A673 (cell line): ENCODE measurements around the gene FAAH. TPM values are rescaled to one million over a fixed set of nuclear protein-coding genes. Genes with fewer than 3 reads are reported as not detected.
"Not testable (repeated sequence)": the region's sequence is repeated elsewhere in the genome, so short reads cannot be mapped to it uniquely, and the experiment has no call there.

Source experiments
- BruUV-seq: library from RNA; stranded (reverse); fragments of 400-500 nt; replicated peaks from 2 replicates; lab custom pipeline; 2021; lab: Mats Ljungman, UMichigan
- CTCF ChIA-PET: fragments of 300-600 bp; sonication (Branson Sonifier 250); formaldehyde crosslinking; loops from one replicate; lab custom pipeline; 2022; ENCODE audit warnings: antibody characterized with exemption; lab: Charles Lee
- POLR2A ChIA-PET: fragments of 300-600 bp; sonication (Branson Sonifier 250); formaldehyde crosslinking; loops from one replicate; lab custom pipeline; 2022; ENCODE audit warnings: antibody characterized with exemption; ENCODE audit not compliant: low non-redundant PET; lab: Charles Lee
- DNase-seq: peaks from one replicate; pipeline ENCODE4 v3.0.0-alpha.2; 2015; ENCODE audit warnings: low spot score
- H3K27ac ChIP-seq: fragments of 200-600 bp; sonication (generic); 2 replicates; pipeline ENCODE4 v1.5.1; 2016; ENCODE audit warnings: mixed run types, low read depth, mild to moderate bottlenecking, mixed read lengths, antibody characterized with exemption, low read length; ENCODE audit not compliant: poor library complexity, severe bottlenecking
- H3K27me3 ChIP-seq: fragments of 200-600 bp; sonication (generic); replicated peaks from 2 replicates; pipeline ENCODE4 v1.6.1; 2017; ENCODE audit warnings: mixed run types, low read depth, mild to moderate bottlenecking, mixed read lengths, antibody characterized with exemption, low read length; ENCODE audit not compliant: insufficient read depth, poor library complexity
- H3K36me3 ChIP-seq: fragments of 200-600 bp; sonication (generic); 2 replicates; pipeline ENCODE4 v1.6.1; 2016; ENCODE audit warnings: mixed run types, mild to moderate bottlenecking, mixed read lengths, antibody characterized with exemption, low read length; ENCODE audit not compliant: insufficient read depth, poor library complexity, severe bottlenecking
- H3K4me1 ChIP-seq: fragments of 200-600 bp; sonication (generic); 2 replicates; pipeline ENCODE4 v1.6.1; 2017; ENCODE audit warnings: mixed run types, mild to moderate bottlenecking, mixed read lengths, antibody characterized with exemption, low read length; ENCODE audit not compliant: insufficient read depth, poor library complexity, severe bottlenecking
- H3K4me3 ChIP-seq: fragments of 200-600 bp; sonication (generic); 2 replicates; pipeline ENCODE4 v1.5.1; 2016; ENCODE audit warnings: low read depth, mixed run types, mild to moderate bottlenecking, mixed read lengths, low read length; ENCODE audit not compliant: poor library complexity, severe bottlenecking
- H3K9me3 ChIP-seq: fragments of 200-600 bp; sonication (generic); 2 replicates; pipeline ENCODE4 v1.6.1; 2016; ENCODE audit warnings: mixed run types, low read depth, mild to moderate bottlenecking, mixed read lengths, antibody characterized with exemption, low read length; ENCODE audit not compliant: poor library complexity, severe bottlenecking
- EZH2 ChIP-seq: fragments of 200-600 bp; sonication (generic); IDR thresholded peaks from 2 replicates; pipeline ENCODE4 v1.6.1; 2017; ENCODE audit warnings: borderline replicate concordance, low read depth, mild to moderate bottlenecking, mixed read lengths, antibody characterized with exemption, low read length; ENCODE audit not compliant: poor library complexity, severe bottlenecking
- intact Hi-C: fragments of 100-400 bp; cut with micrococcal nuclease; formaldehyde crosslinking; loops from one replicate; pipeline ENCODE4 v1.10.0; 2022; ENCODE audit not compliant: unreplicated experiment
- total RNA-seq: library from RNA; stranded (reverse); gene quantifications from 2 replicates; pipeline ENCODE4 v1.2.3, GENCODE V29; 2021
- TF ChIP-seq, protein P1 (sequence below): fragments of 300-800, 200-600 bp; sonication (generic); conservative IDR thresholded peaks from 2 replicates; pipeline ENCODE4 v1.5.1; 2017; ENCODE audit warnings: low read depth, mild to moderate bottlenecking, antibody characterized with exemption, low read length, moderate library complexity, mixed read lengths

Gene FAAH
- total RNA-seq, 1 experiment from 2014 or later, result 3.2 TPM

DNA sequence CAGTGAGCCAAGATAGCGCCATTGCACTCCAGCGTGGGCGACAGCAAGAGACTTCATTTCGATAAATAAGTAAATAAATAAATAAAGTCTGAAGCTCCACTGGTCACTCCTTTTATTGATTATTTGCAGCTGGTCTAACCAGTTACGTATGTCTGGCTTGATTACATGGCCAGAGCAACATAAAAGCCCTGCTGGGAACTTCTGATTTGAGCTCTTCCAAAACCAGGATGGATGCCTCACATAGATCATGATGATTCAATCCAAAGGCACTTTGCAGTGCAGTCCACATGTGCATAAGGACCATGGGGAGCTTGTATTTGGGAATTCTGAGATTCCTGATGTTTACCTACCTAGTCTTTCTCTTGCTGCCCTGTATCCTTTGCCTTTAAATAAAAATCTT lies 29.5 kb upstream of the FAAH start:
- Histone ChIP-seq H3K4me1 (no peaks in the 10 kb centered on the region), H3K27ac (no peak overlapping the region), H3K4me3 (no peak overlapping the region), H3K36me3 (peaks cover 34% of the 10 kb centered on the region), H3K9me3 (no peaks in the 10 kb centered on the region), H3K27me3 (no peaks in the 10 kb centered on the region)
- POLR2A ChIA-PET, result no interaction called here
- no peak for TF ChIP-seq EZH2
- TF ChIP-seq, protein P1, sequence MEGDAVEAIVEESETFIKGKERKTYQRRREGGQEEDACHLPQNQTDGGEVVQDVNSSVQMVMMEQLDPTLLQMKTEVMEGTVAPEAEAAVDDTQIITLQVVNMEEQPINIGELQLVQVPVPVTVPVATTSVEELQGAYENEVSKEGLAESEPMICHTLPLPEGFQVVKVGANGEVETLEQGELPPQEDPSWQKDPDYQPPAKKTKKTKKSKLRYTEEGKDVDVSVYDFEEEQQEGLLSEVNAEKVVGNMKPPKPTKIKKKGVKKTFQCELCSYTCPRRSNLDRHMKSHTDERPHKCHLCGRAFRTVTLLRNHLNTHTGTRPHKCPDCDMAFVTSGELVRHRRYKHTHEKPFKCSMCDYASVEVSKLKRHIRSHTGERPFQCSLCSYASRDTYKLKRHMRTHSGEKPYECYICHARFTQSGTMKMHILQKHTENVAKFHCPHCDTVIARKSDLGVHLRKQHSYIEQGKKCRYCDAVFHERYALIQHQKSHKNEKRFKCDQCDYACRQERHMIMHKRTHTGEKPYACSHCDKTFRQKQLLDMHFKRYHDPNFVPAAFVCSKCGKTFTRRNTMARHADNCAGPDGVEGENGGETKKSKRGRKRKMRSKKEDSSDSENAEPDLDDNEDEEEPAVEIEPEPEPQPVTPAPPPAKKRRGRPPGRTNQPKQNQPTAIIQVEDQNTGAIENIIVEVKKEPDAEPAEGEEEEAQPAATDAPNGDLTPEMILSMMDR, result no peak
- CTCF ChIA-PET, result interaction anchor here (0.6 kb wide), 1 partner anchor 17 kb away, joined by 4 read pairs; no protein-coding TSS in a partner anchor
- intact Hi-C loops, result no loop called here
- DNase-seq, result no peak
- no TSS peak for BruUV-seq

DNA sequence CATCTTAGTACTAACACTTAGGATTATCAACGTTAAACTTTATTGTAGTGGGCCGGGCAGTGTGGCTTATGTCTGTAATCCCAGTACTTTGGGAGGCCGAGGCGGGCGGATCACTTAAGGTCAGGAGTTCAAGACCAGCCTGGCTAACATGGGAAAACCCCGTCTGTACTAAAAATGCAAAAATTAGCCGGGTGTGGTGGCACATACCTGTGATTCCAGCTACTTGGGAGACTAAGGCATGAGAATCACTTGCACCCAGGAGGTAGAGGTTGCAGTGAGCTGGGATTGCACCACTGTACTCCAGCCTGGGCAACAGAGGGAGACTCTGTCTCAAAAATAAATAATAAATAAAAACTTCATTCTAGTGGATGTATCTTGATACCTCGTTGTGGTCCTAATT lies 28.3 kb upstream of the FAAH start:
- intact Hi-C loops, H3K4me1 ChIP-seq, BruUV-seq, H3K4me3 ChIP-seq, POLR2A ChIA-PET, H3K9me3 ChIP-seq, CTCF ChIA-PET, H3K27ac ChIP-seq, DNase-seq, H3K27me3 ChIP-seq: not testable (repeated sequence)
- H3K36me3 ChIP-seq, result peaks cover 28% of the 10 kb centered on the region

DNA sequence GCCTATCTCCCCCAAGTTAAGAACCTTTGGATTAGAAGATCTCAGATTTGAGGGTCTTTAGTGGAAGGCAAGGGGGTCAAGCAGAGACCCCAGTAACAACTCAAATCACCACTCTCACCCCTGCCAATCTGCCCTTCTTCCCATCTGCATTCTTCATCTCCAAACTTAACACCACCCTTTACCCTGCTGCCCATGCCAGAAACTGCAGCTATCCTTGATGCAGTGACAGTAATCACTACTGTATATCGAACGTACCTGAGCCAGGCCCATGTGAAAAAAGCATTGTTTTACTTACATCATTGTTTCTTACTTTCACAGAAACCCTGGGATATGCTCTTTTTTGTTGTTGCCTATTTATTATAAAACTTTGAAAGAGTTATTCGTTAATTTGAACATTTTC lies 27.0 kb upstream of the FAAH start:
- POLR2A ChIA-PET, result no interaction called here
- H3K9me3 ChIP-seq, result no peaks in the 10 kb centered on the region
- H3K4me1 ChIP-seq, result no peaks in the 10 kb centered on the region
- no peaks in the 10 kb centered on the region for H3K27me3 ChIP-seq
- TF ChIP-seq, protein P1, result no peak
- TF ChIP-seq EZH2, result no peak
- CTCF ChIA-PET, result interaction anchor here (0.7 to 1.0 kb wide), 2 partner anchors 14 to 19 kb away, joined by 3 to 4 read pairs; no protein-coding TSS in a partner anchor
- BruUV-seq, result no TSS peak
- H3K36me3 ChIP-seq, result peaks cover 16% of the 10 kb centered on the region
- intact Hi-C loops, result no loop called here
- no peak for DNase-seq
- H3K27ac ChIP-seq, result no peak overlapping the region
- no peak overlapping the region for H3K4me3 ChIP-seq

DNA sequence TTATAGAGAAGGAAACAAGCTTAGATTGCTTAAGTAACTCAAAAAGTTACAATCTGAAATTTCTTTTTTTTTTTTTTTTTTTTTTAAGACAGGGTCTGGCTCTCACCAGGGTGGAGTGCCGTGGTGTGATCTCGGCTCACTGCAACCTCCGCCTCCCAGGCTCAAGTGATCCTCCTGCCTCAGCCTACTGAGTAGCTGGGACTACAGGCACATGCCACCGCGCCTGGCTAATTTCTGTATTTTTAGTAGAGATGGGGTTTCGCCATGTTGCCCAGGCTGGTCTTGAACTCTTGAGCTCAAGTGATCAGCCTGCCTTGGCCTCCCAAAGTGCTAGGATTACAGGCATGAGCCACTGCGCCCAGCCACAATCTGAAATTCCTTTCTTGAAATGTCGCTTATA lies 26.4 kb upstream of the FAAH start:
- H3K9me3 ChIP-seq, H3K36me3 ChIP-seq, H3K27me3 ChIP-seq, DNase-seq, BruUV-seq, H3K4me3 ChIP-seq, intact Hi-C loops, POLR2A ChIA-PET, H3K4me1 ChIP-seq, H3K27ac ChIP-seq: not testable (repeated sequence)
- CTCF ChIA-PET, result interaction anchor here (0.7 kb wide), 1 partner anchor 14 kb away, joined by 4 read pairs; no protein-coding TSS in a partner anchor
